Subcutaneous adipose tissue (tissue), 4 donors: ENCODE results near the gene ALDH3B2. TPM values are rescaled to one million over a fixed set of nuclear protein-coding genes. Genes with fewer than 3 reads are reported as not detected.

Experiments
- CTCF ChIP-seq: fragments of 450-650 bp; IDR thresholded peaks from one replicate; pipeline ENCODE4 v1.5.1; 2016; ENCODE audit warnings: low read depth, mild to moderate bottlenecking, control low read depth, antibody characterized with exemption, moderate library complexity
- total RNA-seq, 4 donors: library from RNA; depleted of rRNA; stranded (reverse); fragments of >200 nt; gene quantifications; one replicate each; pipeline ENCODE4 v1.1.0, GENCODE V29; 2016

ALDH3B2 gene
- total RNA-seq, 4 donors from 2014 or later, result not detected

DNA sequence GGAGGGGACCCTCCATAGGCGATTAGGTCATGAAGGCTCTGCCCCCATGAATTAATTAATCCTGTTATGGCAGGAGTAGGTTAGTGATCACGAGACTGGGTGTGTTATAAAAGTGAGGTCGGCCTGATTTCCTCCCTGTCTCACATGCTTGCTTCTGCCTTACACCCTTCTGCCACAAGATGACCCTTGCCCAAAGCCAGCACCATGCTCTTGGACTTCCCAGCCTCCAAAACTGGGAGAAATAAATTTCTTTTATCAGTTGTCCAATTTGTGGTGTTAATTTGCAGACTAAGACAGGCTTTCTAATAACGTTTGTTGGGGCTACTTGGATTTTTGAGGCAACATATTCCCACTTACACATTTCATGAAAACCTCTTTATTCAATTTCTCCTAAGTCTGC lies 23.4 kb upstream of the ALDH3B2 start:
- TF ChIP-seq CTCF, result no peak

DNA sequence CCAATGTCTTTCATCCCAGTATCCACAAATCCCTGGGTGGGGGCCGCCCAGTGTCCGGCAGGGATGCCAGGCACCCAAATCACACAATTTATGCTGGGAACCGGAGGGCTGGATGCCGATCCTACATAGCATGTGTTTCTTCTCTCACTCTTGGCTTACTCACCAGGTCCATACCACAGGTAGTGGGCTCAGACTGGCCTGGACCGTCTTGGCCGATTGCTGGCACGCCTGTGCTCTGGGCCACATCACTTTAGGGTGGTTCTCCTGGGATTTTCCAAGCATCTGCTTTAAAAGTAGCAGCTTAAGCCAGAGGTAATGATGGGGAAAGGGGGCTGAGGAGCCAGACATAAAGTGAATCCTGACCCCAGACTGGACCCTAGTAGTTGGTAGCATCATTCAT lies 22.6 kb upstream of the ALDH3B2 start:
- no peak for TF ChIP-seq CTCF

GRCh38 chr11:67695606-67696005 lies 21.2 kb upstream of the ALDH3B2 start:
- no peak for TF ChIP-seq CTCF

- no peak for TF ChIP-seq CTCF
Measured at GRCh38 chr11:67694875-67695555, 20.6 kb upstream of the ALDH3B2 start.

DNA sequence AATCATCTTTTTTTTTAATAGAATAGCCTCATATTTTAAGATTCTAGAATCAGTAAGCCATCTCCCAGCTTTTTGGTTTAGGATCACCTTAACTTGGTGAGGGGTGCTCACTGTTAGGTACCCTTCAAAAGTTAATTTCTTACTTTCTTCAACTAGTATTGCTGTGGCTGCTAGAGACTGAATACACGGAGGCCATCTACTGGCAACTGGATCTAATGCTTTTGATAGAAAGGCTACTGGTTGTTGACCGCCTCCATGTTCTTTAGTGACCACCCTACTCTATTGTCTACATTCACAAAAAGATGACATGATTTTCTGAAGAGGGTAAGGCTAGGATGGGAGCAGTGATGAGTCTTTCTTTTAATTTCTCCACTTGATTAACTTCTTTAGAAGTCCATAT lies 16.7 kb upstream of the ALDH3B2 start:
- TF ChIP-seq CTCF, result no peak

DNA sequence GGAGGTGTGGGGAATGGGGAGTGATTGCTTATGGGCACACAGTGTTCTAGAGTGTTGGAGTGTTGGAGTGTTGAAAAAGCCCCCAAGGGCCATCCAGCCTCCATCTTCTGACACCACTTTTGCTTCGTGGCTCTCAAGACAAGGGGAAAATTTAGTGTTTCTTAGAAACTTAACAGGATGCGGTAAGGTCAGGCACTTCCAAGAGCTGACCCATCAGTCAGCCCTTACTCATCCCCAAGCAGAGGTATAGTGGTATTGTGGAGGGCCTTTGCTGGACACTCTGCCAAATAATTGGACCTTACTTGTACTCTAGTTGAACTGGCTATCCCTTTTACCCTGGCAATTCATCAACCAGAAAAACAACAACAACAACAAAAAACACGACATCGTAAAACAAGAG lies 14.8 kb upstream of the ALDH3B2 start:
- no peak for TF ChIP-seq CTCF

DNA sequence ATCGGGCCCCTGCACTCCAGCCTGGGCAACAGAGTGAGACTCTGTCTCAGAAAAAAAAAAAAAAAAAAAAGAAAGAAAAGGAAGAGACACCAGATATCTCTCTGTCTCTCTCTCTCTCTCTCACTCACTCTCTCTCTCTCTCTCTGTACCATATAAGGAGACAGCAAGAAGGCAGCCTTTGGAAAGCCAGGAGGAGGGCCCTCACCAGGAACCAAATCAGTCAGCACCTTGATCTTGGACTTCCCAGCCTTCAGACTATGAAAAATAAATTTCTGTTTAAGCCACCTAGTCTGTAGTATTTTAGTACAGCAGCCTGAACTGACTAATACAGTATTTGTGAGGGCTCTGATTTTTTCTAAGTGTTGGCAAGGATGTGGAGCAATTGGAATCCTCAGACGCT lies 13.6 kb upstream of the ALDH3B2 start:
- TF ChIP-seq CTCF, result no peak
